ENCODE results near the gene UROC1. TPM values are rescaled to one million over a fixed set of nuclear protein-coding genes. Genes with fewer than 3 reads are reported as not detected.

The UROC1 gene
- total and polyA plus RNA-seq, 4 experiments from 2014 or later: not detected

DNA sequence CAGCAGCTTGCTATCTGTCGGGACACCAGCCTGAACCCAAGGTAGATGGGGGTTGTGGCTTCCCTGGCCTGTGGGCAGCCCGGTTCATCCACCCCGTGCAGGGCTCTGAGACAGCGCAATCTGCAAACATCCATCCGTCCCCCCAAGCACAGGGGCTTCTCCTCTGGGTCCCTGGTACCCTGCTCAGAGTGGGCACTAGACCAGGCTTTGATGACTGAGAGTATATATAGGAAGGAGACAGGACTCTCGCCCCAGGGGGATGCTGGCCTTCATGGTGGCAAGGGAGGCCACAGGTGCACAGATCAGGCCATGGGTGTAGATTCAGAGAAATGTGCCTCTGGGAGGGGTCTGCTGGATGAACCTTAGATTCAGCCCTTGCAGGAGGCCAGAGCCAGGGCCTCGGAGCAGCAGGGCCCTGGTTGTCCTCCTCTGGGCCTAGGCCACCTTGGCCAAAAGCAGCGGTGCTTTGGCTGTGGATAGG, 82.6 kb downstream of the UROC1 start:
- no peaks in the 10 kb centered on the region for H3K4me1 ChIP-seq (ENCODE audit: insufficient read depth, low read length)
- H3K36me3 ChIP-seq (ENCODE audit: insufficient read depth, low read length): peaks cover 24% of the 10 kb centered on the region
- H3K4me1 Mint-ChIP-seq: peaks cover 0 to 5% (median 0%) of the 10 kb centered on the region in 4 donors
- H3K27ac Mint-ChIP-seq: peak overlapping the region in 1 of 7 donors; percentile 17
- H3K4me3 Mint-ChIP-seq: no peak overlapping the region
- intact Hi-C loops (cut with micrococcal nuclease): no loop called here
- H3K4me3 ChIP-seq (ENCODE audit: low read length in 2 of 2): no peak overlapping the region
- no peaks in the 10 kb centered on the region for H3K9me3 ChIP-seq (ENCODE audit: control insufficient read depth in 1 of 2, low read length in 2 of 2)
- no peaks in the 10 kb centered on the region for H3K27me3 ChIP-seq (ENCODE audit: insufficient read depth, low read length)
- POLR2A ChIA-PET (ENCODE audit: partially characterized antibody): no interaction called here
- CTCF ChIA-PET (ENCODE audit: partially characterized antibody): no interaction called here
- H3K36me3 Mint-ChIP-seq: peaks cover 49 to 57% of the 10 kb centered on the region in 2 donors
- peaks cover 0 to 3% (median 0%) of the 10 kb centered on the region in 8 donors for H3K9me3 Mint-ChIP-seq
- no peaks in the 10 kb centered on the region for H3K27me3 Mint-ChIP-seq
- H3K27ac ChIP-seq (ENCODE audit: low read depth, low read length): no peak overlapping the region
- no peak for DNase-seq

DNA sequence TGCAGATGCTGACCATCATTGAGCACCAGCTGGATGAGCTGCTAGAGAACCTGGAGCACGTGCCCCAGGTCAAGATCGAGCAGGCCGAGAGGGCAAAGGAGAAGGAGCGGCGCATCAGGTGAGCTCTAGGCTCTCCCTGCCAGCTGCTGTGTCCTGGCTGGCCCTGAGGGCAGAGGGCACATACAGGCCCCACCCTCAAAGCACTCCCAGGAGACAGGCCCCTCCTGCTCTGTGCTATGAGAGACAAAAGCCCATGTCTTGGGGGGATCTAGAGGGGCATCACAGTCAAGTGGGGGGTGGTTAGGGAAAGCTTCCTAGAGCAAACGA, 83.3 kb downstream of the UROC1 start:
- Mint-ChIP-seq H3K4me1 (peaks cover 0 to 5% (median 0%) of the 10 kb centered on the region in 4 donors), H3K27me3 (no peaks in the 10 kb centered on the region), H3K36me3 (peaks cover 48 to 54% of the 10 kb centered on the region in 2 donors), H3K9me3 (peaks cover 0 to 3% (median 0%) of the 10 kb centered on the region in 8 donors), H3K27ac (peak overlapping the region in 1 of 7 donors; percentile 9), H3K4me3 (no peak overlapping the region)
- CTCF ChIA-PET (ENCODE audit: partially characterized antibody): no interaction called here
- Histone ChIP-seq H3K36me3 (ENCODE audit: insufficient read depth, low read length) (peaks cover 24% of the 10 kb centered on the region), H3K9me3 (ENCODE audit: control insufficient read depth in 1 of 2, low read length in 2 of 2) (no peaks in the 10 kb centered on the region), H3K4me3 (ENCODE audit: low read length in 2 of 2) (no peak overlapping the region), H3K4me1 (ENCODE audit: insufficient read depth, low read length) (no peaks in the 10 kb centered on the region), H3K27ac (ENCODE audit: low read depth, low read length) (no peak overlapping the region), H3K27me3 (ENCODE audit: insufficient read depth, low read length) (no peaks in the 10 kb centered on the region)
- POLR2A ChIA-PET (ENCODE audit: partially characterized antibody): no interaction called here
- intact Hi-C loops (cut with micrococcal nuclease): no loop called here
- DNase-seq: no peak

DNA sequence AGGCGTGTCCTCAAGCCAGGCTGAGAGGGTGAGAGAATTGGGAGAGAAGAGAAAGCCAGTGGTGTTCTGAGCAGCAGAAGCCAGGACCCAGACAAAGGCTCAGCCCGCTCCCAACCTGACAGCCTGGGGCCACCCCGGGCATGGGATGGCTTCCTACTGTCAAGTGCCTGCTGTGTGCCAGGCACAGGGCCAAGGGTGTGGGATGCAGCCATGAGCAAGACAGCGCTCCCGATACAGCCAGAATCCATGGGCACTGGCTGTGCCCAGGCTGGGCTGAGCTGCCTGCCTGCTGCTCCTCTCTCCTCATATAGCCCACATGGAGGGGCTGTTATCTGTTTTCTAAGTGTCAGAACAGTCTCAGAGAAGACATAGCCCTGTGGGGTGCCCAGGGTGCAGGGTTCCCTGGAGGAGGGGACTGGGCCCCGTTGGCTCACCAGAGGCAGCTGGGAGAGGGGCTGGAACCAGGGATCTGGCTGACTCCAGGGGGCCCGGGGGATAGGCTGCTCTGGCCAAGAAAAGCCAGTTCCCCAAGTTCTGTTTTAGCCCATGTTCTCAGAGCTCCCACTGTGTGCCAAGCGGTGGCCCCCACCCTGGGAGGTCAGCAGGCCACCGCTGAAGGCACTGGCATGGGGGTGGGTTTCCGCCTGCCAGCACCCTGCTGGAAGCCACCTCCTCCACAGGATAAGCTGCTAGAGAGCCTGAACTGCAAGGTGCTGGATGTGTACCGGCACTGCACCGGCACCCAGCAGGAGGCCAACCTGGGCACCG, 83.9 kb downstream of the UROC1 start:
- no peaks in the 10 kb centered on the region for H3K27me3 Mint-ChIP-seq
- Histone ChIP-seq H3K27me3 (ENCODE audit: insufficient read depth, low read length) (no peaks in the 10 kb centered on the region), H3K9me3 (ENCODE audit: control insufficient read depth in 1 of 2, low read length in 2 of 2) (no peaks in the 10 kb centered on the region), H3K36me3 (ENCODE audit: insufficient read depth, low read length) (peaks cover 21% of the 10 kb centered on the region), H3K27ac (ENCODE audit: low read depth, low read length) (no peak overlapping the region), H3K4me1 (ENCODE audit: insufficient read depth, low read length) (no peaks in the 10 kb centered on the region), H3K4me3 (ENCODE audit: low read length in 2 of 2) (no peak overlapping the region)
- H3K4me3 Mint-ChIP-seq: no peak overlapping the region
- DNase-seq: no peak
- peaks cover 43 to 48% of the 10 kb centered on the region in 2 donors for H3K36me3 Mint-ChIP-seq
- no peak overlapping the region for H3K27ac Mint-ChIP-seq
- CTCF ChIA-PET (ENCODE audit: partially characterized antibody): no interaction called here
- peaks cover 0 to 5% (median 0%) of the 10 kb centered on the region in 4 donors for H3K4me1 Mint-ChIP-seq
- POLR2A ChIA-PET (ENCODE audit: partially characterized antibody): no interaction called here
- H3K9me3 Mint-ChIP-seq: peaks cover 0 to 3% (median 0%) of the 10 kb centered on the region in 8 donors
- intact Hi-C loops (cut with micrococcal nuclease): no loop called here

DNA sequence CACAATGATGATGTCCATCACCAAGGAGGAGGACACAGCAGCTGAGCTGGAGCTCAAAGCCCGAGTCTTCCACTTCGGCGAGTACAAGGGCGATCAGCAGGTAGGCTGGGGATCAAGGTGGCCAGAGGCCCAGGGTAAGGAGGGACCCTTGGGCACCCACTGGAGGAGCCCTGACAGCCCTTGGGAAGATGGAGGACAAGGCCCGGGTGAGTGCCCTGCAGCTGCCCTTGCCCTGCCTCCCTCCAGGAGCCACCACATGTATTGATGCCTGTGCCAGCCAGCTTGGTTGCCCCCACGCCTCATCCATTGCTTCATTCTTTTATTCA, 84.5 kb downstream of the UROC1 start:
- Mint-ChIP-seq H3K4me3 (no peak overlapping the region), H3K4me1 (peaks cover 0 to 5% (median 0%) of the 10 kb centered on the region in 4 donors), H3K9me3 (peaks cover 0 to 3% (median 0%) of the 10 kb centered on the region in 8 donors), H3K36me3 (peaks cover 37 to 42% of the 10 kb centered on the region in 2 donors), H3K27ac (no peak overlapping the region), H3K27me3 (no peaks in the 10 kb centered on the region)
- Histone ChIP-seq H3K4me1 (ENCODE audit: insufficient read depth, low read length) (no peaks in the 10 kb centered on the region), H3K36me3 (ENCODE audit: insufficient read depth, low read length) (peaks cover 15% of the 10 kb centered on the region), H3K27ac (ENCODE audit: low read depth, low read length) (no peak overlapping the region), H3K4me3 (ENCODE audit: low read length in 2 of 2) (no peak overlapping the region), H3K9me3 (ENCODE audit: control insufficient read depth in 1 of 2, low read length in 2 of 2) (no peaks in the 10 kb centered on the region), H3K27me3 (ENCODE audit: insufficient read depth, low read length) (no peaks in the 10 kb centered on the region)
- CTCF ChIA-PET (ENCODE audit: partially characterized antibody): no interaction called here
- DNase-seq: no peak
- intact Hi-C loops (cut with micrococcal nuclease): no loop called here
- POLR2A ChIA-PET (ENCODE audit: partially characterized antibody): no interaction called here

DNA sequence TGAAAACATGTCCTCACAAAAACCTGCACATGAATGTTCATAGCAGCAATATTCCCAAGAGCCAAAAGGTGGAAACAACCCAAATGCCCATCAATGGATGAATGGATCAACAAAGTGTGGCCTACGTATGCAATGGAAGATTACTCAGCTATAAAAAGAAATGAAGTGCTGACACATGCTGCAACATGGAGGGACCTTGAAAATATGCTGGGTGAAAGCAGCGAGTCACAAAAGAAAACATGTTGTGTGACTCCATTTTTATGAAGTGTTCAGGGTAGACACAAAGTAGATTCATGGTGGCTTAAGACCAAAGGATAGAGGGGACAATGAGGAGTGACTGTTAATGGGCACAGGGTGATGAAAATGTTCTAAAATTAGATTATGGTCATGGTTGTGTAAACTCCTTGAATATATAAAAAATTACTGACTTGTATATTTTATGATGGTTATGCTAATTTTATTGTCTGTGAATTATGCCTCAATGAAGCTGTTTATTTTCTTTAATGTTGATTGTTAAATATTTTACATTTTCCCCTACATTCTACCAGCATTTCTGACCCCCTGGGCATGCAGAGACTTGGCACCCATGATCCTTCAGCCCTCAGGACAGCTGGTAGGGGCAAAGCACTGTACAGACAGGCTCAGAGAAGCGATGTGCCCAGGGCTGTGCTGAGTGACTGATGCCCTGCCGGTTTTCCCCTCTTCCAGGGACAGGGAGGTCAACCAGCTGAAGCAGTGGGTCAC, 85.0 kb downstream of the UROC1 start:
- H3K27ac Mint-ChIP-seq: peak overlapping the region in 1 of 7 donors; percentile 7
- Histone ChIP-seq H3K36me3 (ENCODE audit: insufficient read depth, low read length) (peaks cover 10% of the 10 kb centered on the region), H3K27ac (ENCODE audit: low read depth, low read length) (no peak overlapping the region), H3K9me3 (ENCODE audit: control insufficient read depth in 1 of 2, low read length in 2 of 2) (no peaks in the 10 kb centered on the region), H3K4me1 (ENCODE audit: insufficient read depth, low read length) (no peaks in the 10 kb centered on the region), H3K27me3 (ENCODE audit: insufficient read depth, low read length) (no peaks in the 10 kb centered on the region), H3K4me3 (ENCODE audit: low read length in 2 of 2) (no peak overlapping the region)
- DNase-seq: no peak
- POLR2A ChIA-PET (ENCODE audit: partially characterized antibody): no interaction called here
- H3K27me3 Mint-ChIP-seq: no peaks in the 10 kb centered on the region
- H3K36me3 Mint-ChIP-seq: peaks cover 34 to 39% of the 10 kb centered on the region in 2 donors
- intact Hi-C loops (cut with micrococcal nuclease): no loop called here
- no peak overlapping the region for H3K4me3 Mint-ChIP-seq
- peaks cover 0 to 3% (median 0%) of the 10 kb centered on the region in 8 donors for H3K9me3 Mint-ChIP-seq
- CTCF ChIA-PET (ENCODE audit: partially characterized antibody): no interaction called here
- peaks cover 0 to 5% (median 0%) of the 10 kb centered on the region in 4 donors for H3K4me1 Mint-ChIP-seq

Other genes with a start within 250 kb of the UROC1 start
- under 1 TPM; 0.67 to 0.72 TPM for gene KLF15, start 160.4 kb downstream of the UROC1 start, total RNA-seq
- not detected for gene KLF15, start 160.4 kb downstream of the UROC1 start, polyA plus RNA-seq
- not detected for gene CFAP100, start 122.9 kb downstream of the UROC1 start, total RNA-seq
- not detected for gene CFAP100, start 122.9 kb downstream of the UROC1 start, polyA plus RNA-seq
- 10 to 100 TPM; 58.2 to 66.3 TPM for gene ZXDC, start 41.9 kb downstream of the UROC1 start, total RNA-seq
- gene ZXDC, start 41.9 kb downstream of the UROC1 start, polyA plus RNA-seq: 10 to 100 TPM; 10.3 to 27.7 TPM
- under 1 TPM; 0.23 to 0.42 TPM for gene CHST13, start 6.4 kb upstream of the UROC1 start, total RNA-seq
- gene CHST13, start 6.4 kb upstream of the UROC1 start, polyA plus RNA-seq: not detected
- not detected for gene C3orf22, start 41.2 kb upstream of the UROC1 start, total RNA-seq
- gene C3orf22, start 41.2 kb upstream of the UROC1 start, polyA plus RNA-seq: not detected
- gene TXNRD3, start 137.4 kb upstream of the UROC1 start, total RNA-seq: under 1 TPM; 0.87 to 0.97 TPM
- 1 to 10 TPM in 1 of 2 donors, under 1 TPM in 1; 0.77 to 1.0 TPM for gene TXNRD3, start 137.4 kb upstream of the UROC1 start, polyA plus RNA-seq
- gene CHCHD6, start 186.5 kb upstream of the UROC1 start, total RNA-seq: 1 to 10 TPM; 7.3 to 8.9 TPM
- 10 to 100 TPM; 11.5 to 12.3 TPM for gene CHCHD6, start 186.5 kb upstream of the UROC1 start, polyA plus RNA-seq

Measured in CD4-positive, alpha-beta memory T cell (primary cell).